ENCODE results near the gene PACSIN2.

- TF ChIP-seq CTCF (IDR thresholded peaks at IDR 0.05) (no peak), POLR2AphosphoS5 (IDR thresholded peaks at IDR 0.05; ENCODE audit: insufficient read depth in 1 of 2, low read depth in 1 of 2) (peak; percentile 38 to 63)
Observed at GRCh38 chr22:42906605-42907348, 108.2 kb downstream of the PACSIN2 start.
